HEK293 (cell line): Measurements from ENCODE around the gene PKD2L1.
"Not testable (repeated sequence)": the region's sequence is repeated elsewhere in the genome, so short reads cannot be mapped to it uniquely, and the experiment has no call there.

ENCODE experiments used
- CTCF ChIA-PET: fragments of 350-600 bp; formaldehyde crosslinking; extraction: SDS; loops from one replicate; lab custom pipeline; 2021; ENCODE audit warnings: antibody characterized with exemption; lab: Yijun Ruan, JAX
- POLR2A ChIA-PET: fragments of 300-600 bp; formaldehyde crosslinking; extraction: SDS; loops from one replicate; lab custom pipeline; 2020; ENCODE audit warnings: antibody characterized with exemption, inconsistent platforms; lab: Yijun Ruan, JAX
- H3K27ac ChIP-seq: fragments of 200-500 bp; sonication (Bioruptor generic); 2 replicates; pipeline ENCODE4 v1.5.1; 2014; ENCODE audit warnings: low read depth, low read length, control low read depth, inconsistent platforms; ENCODE audit errors: extremely low read depth
- H3K36me3 ChIP-seq, 2 experiments: fragments of 200-500 bp in 1 of 2; sonication (Bioruptor generic) in 1 of 2; 1 replicate in 1 of 2; 2 replicates in 1 of 2; pipeline ENCODE4 v1.5.1; 2014 to 2017; ENCODE audit warnings: inconsistent platforms in 2 of 2, low read length in 2 of 2; ENCODE audit not compliant: control insufficient read depth in 2 of 2, insufficient read depth in 1 of 2
- H3K4me1 ChIP-seq: fragments of 200-500 bp; sonication (Bioruptor generic); 2 replicates; pipeline ENCODE4 v1.5.1; 2014; ENCODE audit warnings: mild to moderate bottlenecking, low read length, inconsistent platforms; ENCODE audit not compliant: control insufficient read depth, insufficient read depth
- H3K4me3 ChIP-seq: 2 replicates; pipeline ENCODE4 v1.5.1; 2011; ENCODE audit warnings: low read depth, mild to moderate bottlenecking, control low read depth, low read length, moderate library complexity
- H3K9me3 ChIP-seq: fragments of 200-500 bp; sonication (Bioruptor generic); 2 replicates; pipeline ENCODE4 v1.5.1; 2014; ENCODE audit warnings: low read depth, low read length, inconsistent platforms; ENCODE audit not compliant: control insufficient read depth, insufficient read depth
- ELK4 ChIP-seq: IDR thresholded peaks from 2 replicates; pipeline ENCODE4 v1.6.1; 2011; ENCODE audit warnings: mild to moderate bottlenecking, low read depth, low read length, borderline replicate concordance
- GLI4 ChIP-seq: fragments of 450-650 bp; formaldehyde crosslinking; IDR thresholded peaks from 2 replicates; pipeline ENCODE4 v1.5.1; 2016; ENCODE audit warnings: missing biosample characterization, missing genetic modification characterization
- MYNN ChIP-seq: fragments of 450-650 bp; formaldehyde crosslinking; IDR thresholded peaks from 2 replicates; pipeline ENCODE4 v1.5.1; 2016; ENCODE audit warnings: missing biosample characterization, missing genetic modification characterization, borderline replicate concordance
- OSR2 ChIP-seq: fragments of 450-650 bp; formaldehyde crosslinking; IDR thresholded peaks from 2 replicates; pipeline ENCODE4 v1.5.1; 2016; ENCODE audit warnings: missing biosample characterization, missing genetic modification characterization
- PATZ1 ChIP-seq: fragments of 450-650 bp; formaldehyde crosslinking; IDR thresholded peaks from 2 replicates; pipeline ENCODE4 v1.5.1; 2016; ENCODE audit warnings: missing biosample characterization, missing genetic modification characterization
- REST ChIP-seq: fragments of 450-650 bp; formaldehyde crosslinking; IDR thresholded peaks from 2 replicates; pipeline ENCODE4 v1.5.1; 2016; ENCODE audit warnings: missing biosample characterization, missing genetic modification characterization
- ZBTB17 ChIP-seq: fragments of 450-650 bp; formaldehyde crosslinking; IDR thresholded peaks from 2 replicates; pipeline ENCODE4 v1.5.1; 2016; ENCODE audit warnings: missing biosample characterization, missing genetic modification characterization
- ZBTB44 ChIP-seq: fragments of 450-650 bp; IDR thresholded peaks from 2 replicates; pipeline ENCODE4 v1.5.1; 2018; ENCODE audit warnings: missing biosample characterization, mild to moderate bottlenecking, missing genetic modification characterization
- ZEB2 ChIP-seq: fragments of 450-650 bp; formaldehyde crosslinking; IDR thresholded peaks from 2 replicates; pipeline ENCODE4 v1.5.1; 2016; ENCODE audit warnings: missing biosample characterization, missing genetic modification characterization
- ZFP69B ChIP-seq: fragments of 450-650 bp; formaldehyde crosslinking; IDR thresholded peaks from 2 replicates; pipeline ENCODE4 v1.5.1; 2016; ENCODE audit warnings: missing biosample characterization, missing genetic modification characterization
- ZNF10 ChIP-seq: fragments of 450-650 bp; formaldehyde crosslinking; IDR thresholded peaks from 2 replicates; pipeline ENCODE4 v1.5.1; 2017; ENCODE audit warnings: missing biosample characterization, missing genetic modification characterization
- ZNF133 ChIP-seq: fragments of 450-650 bp; formaldehyde crosslinking; IDR thresholded peaks from 2 replicates; pipeline ENCODE4 v1.5.1; 2016; ENCODE audit warnings: missing biosample characterization, missing genetic modification characterization
- ZNF169 ChIP-seq: fragments of 450-650 bp; formaldehyde crosslinking; IDR thresholded peaks from 2 replicates; pipeline ENCODE4 v1.5.1; 2016; ENCODE audit warnings: missing biosample characterization, missing genetic modification characterization
- ZNF274 ChIP-seq, 2 experiments: fragments of 200-500 bp in 1 of 2; fragments of 450-650 bp in 1 of 2; sonication (Bioruptor generic) in 1 of 2; formaldehyde crosslinking in 1 of 2; IDR thresholded peaks; 2 replicates each; pipeline versions ENCODE4 v1.5.1 to v1.6.1; 2014 to 2016; ENCODE audit warnings: borderline replicate concordance in 1 of 2, inconsistent platforms in 1 of 2, low read length in 1 of 2, missing biosample characterization in 1 of 2, missing genetic modification characterization in 1 of 2
- ZNF521 ChIP-seq: fragments of 450-650 bp; formaldehyde crosslinking; IDR thresholded peaks from 2 replicates; pipeline ENCODE4 v1.5.1; 2017; ENCODE audit warnings: missing biosample characterization, mild to moderate bottlenecking, missing genetic modification characterization
- ZNF571 ChIP-seq: fragments of 450-650 bp; formaldehyde crosslinking; IDR thresholded peaks from 2 replicates; pipeline ENCODE4 v1.5.0; 2017; ENCODE audit warnings: missing biosample characterization, missing genetic modification characterization
- ZNF660 ChIP-seq: fragments of 450-650 bp; IDR thresholded peaks from 2 replicates; pipeline ENCODE4 v1.5.1; 2018; ENCODE audit warnings: missing biosample characterization, mild to moderate bottlenecking, missing genetic modification characterization
- ZNF777 ChIP-seq: fragments of 450-650 bp; formaldehyde crosslinking; IDR thresholded peaks from 2 replicates; pipeline ENCODE4 v1.5.1; 2017; ENCODE audit warnings: missing biosample characterization, missing genetic modification characterization, borderline replicate concordance
- ZSCAN18 ChIP-seq: fragments of 450-650 bp; formaldehyde crosslinking; IDR thresholded peaks from 2 replicates; pipeline ENCODE4 v1.5.1; 2016; ENCODE audit warnings: missing biosample characterization, missing genetic modification characterization
- ZXDB ChIP-seq: fragments of 450-650 bp; formaldehyde crosslinking; IDR thresholded peaks from 2 replicates; pipeline ENCODE4 v1.5.1; 2016; ENCODE audit warnings: missing biosample characterization, missing genetic modification characterization
- TF ChIP-seq, protein P1 (sequence below): fragments of 450-650 bp; formaldehyde crosslinking; IDR thresholded peaks from 2 replicates; pipeline ENCODE4 v1.5.1; 2016; ENCODE audit warnings: missing biosample characterization, missing genetic modification characterization

The PKD2L1 gene

GRCh38 chr10:100293066-100293465, 37.0 kb downstream of the PKD2L1 start:
- H3K9me3 ChIP-seq: no peaks in the 10 kb centered on the region
- H3K4me1 ChIP-seq: no peaks in the 10 kb centered on the region
- ChIA-PET POLR2A (no interaction called here), CTCF (interaction anchor here (0.6 kb wide), 2 partner anchors 38 to 215 kb away, joined by 4 read pairs; no protein-coding TSS in a partner anchor)
- TF ChIP-seq ZNF274 (IDR thresholded peaks at IDR 0.05; ENCODE audit: low read length) (no peak), ZNF274 (tag by site-specific recombination; IDR thresholded peaks at IDR 0.05; ENCODE audit: borderline replicate concordance) (no peak), REST (tag by site-specific recombination) (no peak), ZEB2 (tag by site-specific recombination) (no peak), ZBTB17 (tag by site-specific recombination) (no peak), ZNF571 (tag by site-specific recombination) (no peak), GLI4 (tag by site-specific recombination) (no peak), ELK4 (no peak), ZNF660 (no peak), ZNF777 (tag by site-specific recombination) (no peak)
- no peak overlapping the region for H3K4me3 ChIP-seq
- H3K27ac ChIP-seq: no peak overlapping the region
- no peaks in the 10 kb centered on the region for H3K36me3 ChIP-seq

DNA sequence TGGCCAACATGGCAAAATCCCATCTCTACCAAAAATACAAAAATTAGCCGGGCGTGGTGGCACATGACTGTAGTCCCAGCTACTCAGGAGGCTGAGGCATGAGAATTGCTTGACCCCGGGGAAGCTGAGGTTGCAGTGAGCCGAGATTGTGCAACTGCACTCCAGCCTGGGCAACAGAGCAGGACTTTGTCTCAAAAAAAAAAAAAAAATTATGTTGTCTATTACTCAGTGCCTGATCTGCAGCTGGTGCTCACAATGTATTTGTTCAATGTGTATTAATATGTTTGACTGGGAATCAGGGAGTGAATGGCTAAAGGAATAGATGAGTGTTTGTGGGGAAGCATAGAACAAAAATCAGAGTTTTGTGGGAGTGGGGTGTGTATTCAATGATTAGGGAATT, 37.7 kb downstream of the PKD2L1 start:
- H3K27ac ChIP-seq, H3K4me3 ChIP-seq, POLR2A ChIA-PET, H3K9me3 ChIP-seq, H3K36me3 ChIP-seq, H3K4me1 ChIP-seq: not testable (repeated sequence)
- CTCF ChIA-PET: interaction anchor here (0.6 to 1.8 kb wide), 4 partner anchors 9 to 447 kb away, joined by 3 to 5 read pairs (median 4); no protein-coding TSS in a partner anchor

GRCh38 chr10:100291356-100291755, 38.7 kb downstream of the PKD2L1 start:
- H3K4me1 ChIP-seq: no peaks in the 10 kb centered on the region
- ChIA-PET CTCF (interaction anchor here (0.8 to 1.8 kb wide), 3 partner anchors 10 to 446 kb away, joined by 3 to 5 read pairs (median 4); no protein-coding TSS in a partner anchor), POLR2A (interaction anchor here (0.6 kb wide), 1 partner anchor 211 kb away, joined by 4 read pairs; no protein-coding TSS in a partner anchor)
- no peak for TF ChIP-seq ZNF10 (tag by site-specific recombination)
- no peak for TF ChIP-seq MYNN (tag by site-specific recombination)
- TF ChIP-seq ZNF133 (tag by site-specific recombination): no peak
- TF ChIP-seq, protein P1, sequence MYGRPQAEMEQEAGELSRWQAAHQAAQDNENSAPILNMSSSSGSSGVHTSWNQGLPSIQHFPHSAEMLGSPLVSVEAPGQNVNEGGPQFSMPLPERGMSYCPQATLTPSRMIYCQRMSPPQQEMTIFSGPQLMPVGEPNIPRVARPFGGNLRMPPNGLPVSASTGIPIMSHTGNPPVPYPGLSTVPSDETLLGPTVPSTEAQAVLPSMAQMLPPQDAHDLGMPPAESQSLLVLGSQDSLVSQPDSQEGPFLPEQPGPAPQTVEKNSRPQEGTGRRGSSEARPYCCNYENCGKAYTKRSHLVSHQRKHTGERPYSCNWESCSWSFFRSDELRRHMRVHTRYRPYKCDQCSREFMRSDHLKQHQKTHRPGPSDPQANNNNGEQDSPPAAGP (tag by site-specific recombination): no peak
- no peak for TF ChIP-seq ZNF169 (tag by site-specific recombination)
- no peak for TF ChIP-seq ZSCAN18
- no peak for TF ChIP-seq ZXDB (tag by site-specific recombination)
- no peak for TF ChIP-seq OSR2 (tag by site-specific recombination)
- TF ChIP-seq ZNF521 (tag by site-specific recombination): no peak
- no peak for TF ChIP-seq ZBTB44 (tag by site-specific recombination)
- TF ChIP-seq ZFP69B (tag by site-specific recombination): no peak
- TF ChIP-seq PATZ1 (tag by site-specific recombination): no peak

More at GRCh38 chr10:100291356-100291755, 38.7 kb downstream of the PKD2L1 start:
- no peaks in the 10 kb centered on the region for H3K36me3 ChIP-seq
- no peak overlapping the region for H3K4me3 ChIP-seq
- no peak overlapping the region for H3K27ac ChIP-seq
- H3K9me3 ChIP-seq: no peaks in the 10 kb centered on the region
